Vagina (tissue), 2 donors: ENCODE data around the gene GCNT1.

ENCODE experiments used
- CTCF ChIP-seq, 3 experiments: fragments of 450-650 bp in 2 of 3; fragments of 200-600 bp in 1 of 3; sonication (generic) in 1 of 3; IDR thresholded peaks; one replicate each; pipeline ENCODE4 v1.5.1; 2017 to 2019; ENCODE audit warnings: antibody characterized with exemption in 3 of 3, mild to moderate bottlenecking in 2 of 3, moderate library complexity in 2 of 3
- POLR2A ChIP-seq, 2 donors: fragments of 450-650 bp; IDR thresholded peaks; one replicate each; pipeline ENCODE4 v1.6.1; 2017; ENCODE audit warnings: antibody characterized with exemption in 2 of 2, mild to moderate bottlenecking in 2 of 2, moderate library complexity in 2 of 2
- POLR2AphosphoS5 ChIP-seq, 2 donors: sonication (generic); formaldehyde crosslinking; IDR thresholded peaks; one replicate each; pipeline ENCODE4 v1.9.0; 2017; ENCODE audit warnings: antibody characterized with exemption in 2 of 2, mild to moderate bottlenecking in 2 of 2, low read depth in 1 of 2; ENCODE audit not compliant: insufficient read depth in 1 of 2

DNA sequence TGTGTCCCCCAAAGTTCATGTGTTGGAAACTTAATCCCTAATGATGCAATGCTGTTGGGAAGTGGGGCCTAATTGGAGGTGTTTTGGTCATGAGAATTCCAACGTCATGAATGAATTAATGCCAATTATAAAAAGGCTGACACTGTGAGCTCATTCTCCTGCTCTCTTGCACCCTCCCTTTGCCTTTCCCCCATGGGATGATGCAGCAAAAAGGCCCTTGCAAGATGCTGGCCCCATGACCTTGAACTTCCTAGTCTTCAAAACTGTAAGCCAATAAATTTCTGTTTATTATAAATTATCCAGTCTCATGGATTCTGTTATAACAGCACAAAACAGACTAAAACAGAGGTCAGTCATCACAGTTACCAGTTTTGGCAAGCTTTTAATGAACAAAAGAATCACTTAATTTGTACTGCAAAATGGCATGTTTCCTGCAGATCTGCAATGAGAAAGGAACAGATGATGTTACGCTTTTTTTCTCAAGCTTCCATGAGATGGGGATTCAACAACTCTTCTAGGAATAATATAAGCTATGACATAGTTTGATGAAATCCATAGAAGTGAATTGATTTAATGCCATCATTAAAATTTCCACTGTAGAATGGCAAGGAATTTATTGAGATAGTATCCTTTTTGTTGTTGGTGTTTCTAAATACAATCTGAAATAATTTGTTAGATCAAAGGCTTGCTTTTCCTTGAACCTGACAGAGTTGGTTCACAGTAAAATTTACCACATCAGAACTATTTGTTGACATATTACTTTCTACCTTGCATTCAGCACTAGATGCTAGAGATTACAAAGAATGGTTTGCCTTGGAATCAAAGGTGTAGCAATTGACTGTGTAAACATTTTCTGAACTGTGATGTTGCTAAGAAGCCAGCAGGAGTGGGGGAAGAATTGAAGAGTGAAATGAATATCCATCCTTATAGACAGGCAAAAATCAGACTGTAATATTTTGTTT lies 35.5 kb upstream of the GCNT1 start:
- TF ChIP-seq CTCF (IDR thresholded peaks at IDR 0.05), result no peak
- no peak for TF ChIP-seq POLR2AphosphoS5 (IDR thresholded peaks at IDR 0.05; ENCODE audit: insufficient read depth in 1 of 2, low read depth in 1 of 2)
- TF ChIP-seq POLR2A (IDR thresholded peaks at IDR 0.05), result no peak
